ENCODE measurements around the gene TAF1C. TPM values are rescaled to one million over a fixed set of nuclear protein-coding genes. Genes with fewer than 3 reads are reported as not detected.

The TAF1C gene
- total RNA-seq, 1 donor from 2014 or later, result 94.7 TPM

GRCh38 chr16:84199861-84200260 is 13.0 kb upstream of the TAF1C start:
- no peak for DNase-seq (ENCODE audit: low spot score, unreplicated experiment)

GRCh38 chr16:84199097-84199496 is 12.2 kb upstream of the TAF1C start:
- Mint-ChIP-seq H3K27ac (no peak overlapping the region), H3K4me3 (ENCODE audit: low read depth) (no peak overlapping the region)

More at GRCh38 chr16:84199861-84200260, 13.0 kb upstream of the TAF1C start:
- Mint-ChIP-seq H3K4me1 (ENCODE audit: low read depth) (peaks cover 3% of the 10 kb centered on the region), H3K4me3 (ENCODE audit: low read depth) (no peak overlapping the region), H3K27me3 (peaks cover 20% of the 10 kb centered on the region), H3K27ac (no peak overlapping the region), H3K36me3 (ENCODE audit: insufficient read depth) (no peaks in the 10 kb centered on the region), H3K9me3 (ENCODE audit: low read depth) (peaks cover 3% of the 10 kb centered on the region)
- no peak for TF ChIP-seq CTCF (IDR thresholded peaks at IDR 0.05; ENCODE audit: unreplicated experiment)

DNA sequence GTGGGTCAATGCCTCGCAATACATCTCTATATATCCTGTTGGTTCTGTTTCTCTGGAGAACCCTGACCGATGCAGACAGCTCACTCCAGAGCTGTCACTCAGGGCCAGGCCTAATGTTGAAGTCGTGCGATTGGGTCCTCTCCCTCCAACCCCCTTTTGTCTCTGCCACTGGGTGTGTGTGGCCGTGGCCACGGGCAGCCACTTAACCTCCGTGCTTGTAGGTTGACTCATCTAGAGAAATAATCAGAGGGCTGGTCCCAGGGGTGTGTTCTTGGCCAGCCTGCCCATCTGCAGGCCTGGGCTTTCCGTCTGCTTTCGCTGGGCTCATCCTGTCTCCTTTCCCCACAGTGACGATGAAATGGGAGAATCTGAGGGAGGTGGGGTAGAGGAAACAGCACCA is 11.5 kb upstream of the TAF1C start:
- H3K4me3 Mint-ChIP-seq (ENCODE audit: low read depth), result no peak overlapping the region
- no peaks in the 10 kb centered on the region for H3K9me3 Mint-ChIP-seq (ENCODE audit: low read depth)
- peaks cover 3% of the 10 kb centered on the region for H3K4me1 Mint-ChIP-seq (ENCODE audit: low read depth)
- H3K36me3 Mint-ChIP-seq (ENCODE audit: insufficient read depth), result no peaks in the 10 kb centered on the region
- no peak for TF ChIP-seq CTCF (IDR thresholded peaks at IDR 0.05; ENCODE audit: unreplicated experiment)
- no peak overlapping the region for H3K27ac Mint-ChIP-seq
- peaks cover 27% of the 10 kb centered on the region for H3K27me3 Mint-ChIP-seq
- no peak for DNase-seq (ENCODE audit: low spot score, unreplicated experiment)

More at GRCh38 chr16:84199097-84199496, 12.2 kb upstream of the TAF1C start:
- H3K9me3 Mint-ChIP-seq (ENCODE audit: low read depth), result peaks cover 3% of the 10 kb centered on the region
- no peaks in the 10 kb centered on the region for H3K36me3 Mint-ChIP-seq (ENCODE audit: insufficient read depth)
- DNase-seq (ENCODE audit: low spot score, unreplicated experiment), result no peak
- H3K27me3 Mint-ChIP-seq, result peaks cover 21% of the 10 kb centered on the region
- no peak for TF ChIP-seq CTCF (IDR thresholded peaks at IDR 0.05; ENCODE audit: unreplicated experiment)
- peaks cover 3% of the 10 kb centered on the region for H3K4me1 Mint-ChIP-seq (ENCODE audit: low read depth)

DNA sequence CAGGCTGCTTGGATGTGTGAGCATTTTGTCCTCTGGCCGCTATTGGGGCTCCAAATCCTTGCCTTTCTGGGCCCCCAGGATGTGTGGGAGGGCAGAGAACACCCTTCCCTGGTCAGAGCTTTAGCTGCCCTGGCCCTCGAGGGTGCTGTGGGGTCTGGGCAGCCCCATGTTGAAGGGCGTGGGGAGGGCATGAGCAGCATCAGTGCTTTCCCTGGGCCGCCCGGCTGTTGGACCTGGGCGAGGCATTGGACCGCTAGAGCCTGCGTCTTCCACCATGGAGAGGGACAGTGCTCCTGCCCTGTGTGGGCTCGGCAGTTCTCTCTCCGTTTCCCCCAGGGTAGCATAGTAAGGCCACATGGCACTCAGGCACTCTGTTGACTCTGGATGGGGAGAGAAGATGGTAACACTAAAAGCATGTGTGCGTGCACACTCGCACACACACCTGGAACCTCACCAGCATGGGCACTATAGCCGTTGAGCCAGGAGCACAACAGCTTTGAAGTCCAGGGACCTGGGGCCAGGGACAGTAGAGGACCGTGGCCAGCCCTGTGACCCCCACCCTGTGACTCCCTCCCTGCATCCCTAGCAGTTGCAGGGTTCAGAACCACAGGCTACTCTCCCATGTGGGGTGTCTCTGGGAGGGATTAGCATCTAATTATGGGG is 10.7 kb upstream of the TAF1C start:
- peaks cover 3% of the 10 kb centered on the region for H3K4me1 Mint-ChIP-seq (ENCODE audit: low read depth)
- TF ChIP-seq CTCF (IDR thresholded peaks at IDR 0.05; ENCODE audit: unreplicated experiment), result no peak
- H3K36me3 Mint-ChIP-seq (ENCODE audit: insufficient read depth), result no peaks in the 10 kb centered on the region
- H3K27ac Mint-ChIP-seq, result no peak overlapping the region
- H3K9me3 Mint-ChIP-seq (ENCODE audit: low read depth), result no peaks in the 10 kb centered on the region
- peaks cover 27% of the 10 kb centered on the region for H3K27me3 Mint-ChIP-seq
- DNase-seq (ENCODE audit: low spot score, unreplicated experiment), result no peak
- H3K4me3 Mint-ChIP-seq (ENCODE audit: low read depth), result no peak overlapping the region

DNA sequence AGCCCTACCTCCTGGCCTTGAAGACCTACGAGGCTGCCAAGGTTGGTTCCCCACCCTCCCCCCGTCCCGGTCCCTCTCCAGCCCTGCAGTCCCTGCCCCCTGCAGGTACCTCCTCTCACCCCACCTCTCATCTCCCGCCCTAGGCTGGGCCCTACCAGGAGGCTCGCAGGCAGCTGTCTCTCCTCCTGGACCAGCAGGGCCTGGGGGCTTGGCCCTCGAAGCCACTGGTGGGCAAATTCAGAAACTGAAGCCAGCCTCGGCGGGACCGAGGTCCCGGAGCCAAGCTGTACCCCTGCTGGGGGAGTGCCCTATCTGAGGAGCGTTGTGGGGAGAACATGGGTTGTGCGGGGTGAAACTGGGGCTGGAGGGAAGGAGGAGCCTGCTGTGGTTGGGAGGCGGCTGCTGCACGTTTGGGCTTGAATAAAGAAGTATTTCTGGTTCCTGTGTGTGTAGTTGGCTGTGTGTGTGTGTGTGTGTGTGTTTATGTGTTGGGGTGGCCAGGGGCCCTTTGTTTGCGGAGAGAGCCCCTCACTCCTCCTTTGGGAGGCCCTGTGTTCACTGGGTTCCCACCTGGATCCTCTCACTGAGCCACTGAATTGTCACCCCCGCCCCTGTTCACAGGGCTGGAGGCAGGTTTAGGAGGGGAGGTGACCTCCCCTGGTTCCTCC is 10.0 kb upstream of the TAF1C start:
- Mint-ChIP-seq H3K9me3 (ENCODE audit: low read depth) (no peaks in the 10 kb centered on the region), H3K27me3 (peaks cover 27% of the 10 kb centered on the region), H3K4me1 (ENCODE audit: low read depth) (peaks cover 3% of the 10 kb centered on the region), H3K36me3 (ENCODE audit: insufficient read depth) (no peaks in the 10 kb centered on the region), H3K27ac (no peak overlapping the region), H3K4me3 (ENCODE audit: low read depth) (no peak overlapping the region)
- no peak for DNase-seq (ENCODE audit: low spot score, unreplicated experiment)
- no peak for TF ChIP-seq CTCF (IDR thresholded peaks at IDR 0.05; ENCODE audit: unreplicated experiment)

Data from progenitor cell of endocrine pancreas (in vitro differentiated cells).